NOMO-1 (cell line): Measurements from ENCODE around the gene ZNF473.
"Not testable (repeated sequence)": the region's sequence is repeated elsewhere in the genome, so short reads cannot be mapped to it uniquely, and the experiment has no call there.

Source experiments
- DNase-seq, 2 experiments: peaks; one replicate each; lab custom pipeline; 2025; ENCODE audit not compliant: unreplicated experiment in 2 of 2; lab: John Stamatoyannopoulos, UW

ZNF473 gene

GRCh38 chr19:50047671-50048070 is 21.9 kb downstream of the ZNF473 start:
- DNase-seq = no peak

- peak; percentile 57 to 66 for DNase-seq
These were observed 24.8 kb downstream of the ZNF473 start for GRCh38 chr19:50050406-50051227.

GRCh38 chr19:50051228-50051895 is 25.6 kb downstream of the ZNF473 start:
- DNase-seq = not testable (repeated sequence)

GRCh38 chr19:50051964-50052363 is 26.2 kb downstream of the ZNF473 start:
- DNase-seq = no peak

- no peak for DNase-seq
These were observed 27.3 kb downstream of the ZNF473 start for GRCh38 chr19:50053119-50053518.

- no peak for DNase-seq
These were observed 32.6 kb downstream of the ZNF473 start for GRCh38 chr19:50058425-50058824.

GRCh38 chr19:50059045-50059444 is 33.2 kb downstream of the ZNF473 start:
- DNase-seq = no peak

GRCh38 chr19:50060107-50060506 is 34.3 kb downstream of the ZNF473 start:
- DNase-seq = no peak

- DNase-seq = no peak
These were observed 35.8 kb downstream of the ZNF473 start for GRCh38 chr19:50061650-50062049.

- DNase-seq = no peak
These were observed 40.1 kb downstream of the ZNF473 start for GRCh38 chr19:50065938-50066337.

GRCh38 chr19:50067575-50067974 is 41.8 kb downstream of the ZNF473 start:
- DNase-seq = no peak

- DNase-seq = not testable (repeated sequence)
These were observed 42.6 kb downstream of the ZNF473 start for GRCh38 chr19:50068382-50068781.

- DNase-seq = not testable (repeated sequence)
These were observed 49.3 kb downstream of the ZNF473 start for GRCh38 chr19:50075076-50075475.

GRCh38 chr19:50075644-50076372 is 50.0 kb downstream of the ZNF473 start:
- DNase-seq = peak in 1 of 2 experiments; percentile 70

GRCh38 chr19:50076581-50077355 is 51.0 kb downstream of the ZNF473 start:
- not testable (repeated sequence) for DNase-seq

- not testable (repeated sequence) for DNase-seq
These were observed 53.2 kb downstream of the ZNF473 start for GRCh38 chr19:50079014-50079413.

GRCh38 chr19:50084440-50084839 is 58.6 kb downstream of the ZNF473 start:
- peak in 1 of 2 experiments; percentile 15 for DNase-seq

GRCh38 chr19:50087153-50087552 is 61.3 kb downstream of the ZNF473 start:
- not testable (repeated sequence) for DNase-seq

GRCh38 chr19:50090706-50091105 is 64.9 kb downstream of the ZNF473 start:
- DNase-seq = not testable (repeated sequence)

- not testable (repeated sequence) for DNase-seq
These were observed 66.0 kb downstream of the ZNF473 start for GRCh38 chr19:50091786-50092185.
